Activated CD4-positive, alpha-beta T cell treated with anti-CD3 and anti-CD28 coated beads, Interleukin-2, amount 10 ng/mL, durations not matched to agents 7 days and 5 days (primary cell): ENCODE data around the gene CCDC142. TPM values are rescaled to one million over a fixed set of nuclear protein-coding genes. Genes with fewer than 3 reads are reported as not detected.

Experiments used
- CTCF ChIA-PET: fragments of 350-600 bp; sonication (Branson Sonifier 250); formaldehyde crosslinking; loops from one replicate; lab custom pipeline; 2021; ENCODE audit warnings: antibody characterized with exemption; lab: Charles Lee
- POLR2A ChIA-PET: fragments of 350-600 bp; sonication (Branson Sonifier 250); formaldehyde crosslinking; loops from one replicate; lab custom pipeline; 2021; ENCODE audit warnings: antibody characterized with exemption; lab: Charles Lee
- DNase-seq: peaks from one replicate; pipeline ENCODE4 v3.0.0-alpha.2; 2020
- H3K27ac Mint-ChIP-seq: one replicate; pipeline ENCODE4 v1.8.0; 2021; ENCODE audit warnings: mild to moderate bottlenecking, moderate library complexity, mixed read lengths
- H3K27me3 Mint-ChIP-seq: one replicate; pipeline ENCODE4 v1.8.0; 2021; ENCODE audit warnings: mixed read lengths
- H3K36me3 Mint-ChIP-seq: one replicate; pipeline ENCODE4 v1.8.0; 2021; ENCODE audit warnings: low read depth, mixed read lengths
- H3K4me1 Mint-ChIP-seq: one replicate; pipeline ENCODE4 v1.8.0; 2021; ENCODE audit warnings: mixed read lengths
- H3K4me3 Mint-ChIP-seq: one replicate; pipeline ENCODE4 v1.8.0; 2021; ENCODE audit warnings: mild to moderate bottlenecking, moderate library complexity, mixed read lengths
- H3K9me3 Mint-ChIP-seq: one replicate; pipeline ENCODE4 v1.8.0; 2021; ENCODE audit warnings: mixed read lengths
- total RNA-seq, 2 experiments: library from RNA; stranded (reverse); gene quantifications; one replicate each; pipeline ENCODE4 v1.2.3, GENCODE V29; 2021

Gene CCDC142
- total RNA-seq, 2 experiments from 2014 or later, result 26.8 to 27.1 TPM

DNA sequence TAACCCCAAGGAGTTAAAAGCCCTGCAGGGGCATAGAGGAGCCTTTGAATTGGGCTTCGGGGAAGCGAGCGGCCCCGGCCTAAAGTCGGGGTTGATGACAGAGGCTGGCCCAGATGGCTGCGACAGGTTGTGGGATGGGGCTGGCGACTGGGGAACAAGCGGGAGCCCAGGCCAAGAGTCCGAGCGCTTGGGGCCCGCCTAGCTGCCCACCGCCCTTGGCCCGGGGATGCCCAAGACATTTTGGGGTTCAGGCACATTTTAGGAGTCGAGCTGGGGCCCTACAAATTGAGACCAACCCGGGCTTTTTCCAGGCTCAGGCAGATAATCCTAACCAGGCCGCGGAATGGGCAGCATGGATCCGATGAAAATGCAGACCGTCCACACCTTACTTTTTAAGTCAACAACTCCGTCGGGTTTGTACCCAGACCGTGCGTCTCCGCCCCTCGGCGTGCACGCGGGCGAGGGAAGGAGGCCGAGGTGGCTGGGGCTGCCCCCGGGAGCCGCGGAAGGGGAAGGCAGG lies 41.6 kb downstream of the CCDC142 start:
- H3K27ac Mint-ChIP-seq, result no peak overlapping the region
- no peak overlapping the region for H3K4me3 Mint-ChIP-seq
- DNase-seq, result no peak
- H3K27me3 Mint-ChIP-seq, result peaks cover 46% of the 10 kb centered on the region
- POLR2A ChIA-PET, result interaction anchor here (0.5 kb wide), 1 partner anchor 43 kb away, joined by 4 read pairs; no protein-coding TSS in a partner anchor
- CTCF ChIA-PET, result interaction anchor here (1.0 to 2.9 kb wide), 5 partner anchors 9 to 146 kb away, joined by 3 to 10 read pairs (median 3); partner anchors contain the start of gene INO80B
- H3K4me1 Mint-ChIP-seq, result peaks cover 9% of the 10 kb centered on the region
- H3K36me3 Mint-ChIP-seq, result no peaks in the 10 kb centered on the region
- H3K9me3 Mint-ChIP-seq, result no peaks in the 10 kb centered on the region

DNA sequence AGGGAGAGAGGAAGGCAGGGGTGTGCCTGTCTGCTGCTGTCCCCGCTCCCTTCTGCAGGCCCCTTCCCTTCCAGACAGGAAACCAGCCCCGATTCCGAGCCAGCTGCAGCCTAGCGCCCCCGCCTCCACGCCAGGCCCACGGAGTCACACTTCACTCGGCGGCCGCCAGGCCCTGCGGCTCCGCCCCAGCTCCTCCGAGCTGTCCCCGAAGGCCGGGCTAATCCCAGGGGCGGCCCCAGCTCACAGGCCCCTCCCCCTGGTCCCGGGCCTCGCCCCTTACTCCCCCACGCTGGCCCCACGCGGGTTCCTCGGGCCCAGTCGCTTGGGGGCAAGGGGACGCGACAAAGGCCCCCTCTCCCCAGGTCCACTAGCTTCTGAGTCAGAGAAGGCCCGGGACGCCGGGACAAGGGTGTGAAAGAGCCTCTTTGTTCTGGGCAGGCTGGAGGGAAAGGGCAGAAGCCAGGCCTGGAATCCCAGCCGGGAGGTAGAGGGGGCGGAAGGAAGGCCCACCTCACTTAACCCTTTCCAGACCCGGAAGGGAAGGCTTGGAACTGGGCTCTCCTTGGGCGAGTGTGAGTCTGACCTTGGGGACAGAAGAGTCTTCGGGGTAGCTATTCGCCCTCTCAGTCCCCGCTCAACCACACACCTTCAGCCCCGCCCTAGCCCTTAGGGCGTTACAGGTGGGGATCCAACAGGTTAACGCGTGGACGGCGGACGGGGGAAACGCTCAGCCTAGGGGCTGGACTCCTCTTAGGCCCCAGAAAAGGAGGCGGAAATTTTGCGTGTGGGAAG lies 42.2 kb downstream of the CCDC142 start:
- H3K4me3 Mint-ChIP-seq, result peak overlapping the region; percentile 36
- CTCF ChIA-PET, result interaction anchor here (0.6 to 2.9 kb wide), 10 partner anchors 8 to 147 kb away, joined by 3 to 10 read pairs (median 3); partner anchors contain the start of genes C2orf81, INO80B and WDR54
- peaks cover 9% of the 10 kb centered on the region for H3K4me1 Mint-ChIP-seq
- H3K27me3 Mint-ChIP-seq, result peaks cover 46% of the 10 kb centered on the region
- no peaks in the 10 kb centered on the region for H3K9me3 Mint-ChIP-seq
- H3K27ac Mint-ChIP-seq, result no peak overlapping the region
- no peak for DNase-seq
- POLR2A ChIA-PET, result interaction anchor here (0.5 kb wide), 1 partner anchor 43 kb away, joined by 4 read pairs; no protein-coding TSS in a partner anchor
- no peaks in the 10 kb centered on the region for H3K36me3 Mint-ChIP-seq

DNA sequence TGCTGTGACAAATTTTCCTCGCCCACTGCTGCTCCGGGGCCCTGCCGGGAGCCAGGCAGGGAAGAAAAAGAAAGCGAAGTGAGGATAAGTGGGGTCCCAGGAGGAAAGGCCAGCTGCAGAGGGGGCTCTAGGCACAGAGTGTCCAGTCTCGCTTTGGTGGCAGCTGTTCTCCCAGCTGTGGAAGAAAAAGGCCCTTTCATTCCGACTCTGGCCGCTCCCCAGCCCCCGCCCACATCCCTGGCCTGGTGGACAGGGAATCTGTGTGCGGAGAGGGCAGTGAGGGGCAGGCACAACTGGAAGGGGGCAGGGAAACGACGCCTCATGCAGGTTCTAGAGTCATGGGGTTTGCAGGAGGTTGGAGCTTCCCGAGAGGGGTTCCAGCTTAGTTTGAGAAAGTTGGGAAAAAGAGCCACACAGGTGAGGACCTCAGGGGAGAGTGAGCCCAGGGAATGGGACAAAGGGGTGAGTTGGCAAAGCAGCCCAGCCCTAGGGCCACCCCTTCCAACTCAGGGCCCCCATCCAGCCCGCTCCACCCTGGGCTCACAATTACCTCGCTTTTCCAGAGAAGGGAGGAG lies 42.9 kb downstream of the CCDC142 start:
- Mint-ChIP-seq H3K4me3 (no peak overlapping the region), H3K36me3 (no peaks in the 10 kb centered on the region), H3K27ac (no peak overlapping the region), H3K27me3 (peaks cover 43% of the 10 kb centered on the region), H3K9me3 (no peaks in the 10 kb centered on the region), H3K4me1 (peaks cover 9% of the 10 kb centered on the region)
- CTCF ChIA-PET, result interaction anchor here (0.6 to 2.9 kb wide), 9 partner anchors 9 to 92 kb away, joined by 3 to 10 read pairs (median 4); partner anchors contain the start of genes C2orf81, INO80B and WDR54
- DNase-seq, result no peak
- POLR2A ChIA-PET, result no interaction called here

DNA sequence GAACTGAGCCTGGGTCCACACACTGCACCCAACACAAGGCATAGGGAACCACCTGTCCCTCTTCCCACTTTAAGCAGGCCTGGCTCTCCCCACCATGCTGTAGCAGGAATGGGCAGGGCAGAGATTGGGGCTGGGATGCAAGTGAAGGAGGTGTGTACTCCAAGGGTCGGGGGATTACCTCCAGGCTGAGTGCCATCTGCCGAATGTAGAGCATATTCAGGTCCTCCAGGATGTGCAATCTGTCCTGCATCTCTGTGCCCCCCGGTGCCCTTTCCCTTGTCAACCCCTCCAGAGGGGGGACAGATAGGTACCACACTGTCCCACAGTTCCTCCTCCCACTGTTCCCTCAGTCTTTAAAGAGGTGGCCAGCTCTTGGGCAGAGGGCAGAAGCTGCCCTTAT lies 43.4 kb downstream of the CCDC142 start:
- ChIA-PET CTCF (interaction anchor here (0.8 to 2.9 kb wide), 7 partner anchors 9 to 42 kb away, joined by 3 to 10 read pairs (median 5); partner anchors contain the start of genes C2orf81, INO80B and WDR54), POLR2A (no interaction called here)
- Mint-ChIP-seq H3K4me1 (peaks cover 9% of the 10 kb centered on the region), H3K27ac (no peak overlapping the region), H3K9me3 (no peaks in the 10 kb centered on the region), H3K4me3 (no peak overlapping the region), H3K27me3 (peaks cover 38% of the 10 kb centered on the region), H3K36me3 (no peaks in the 10 kb centered on the region)
- DNase-seq, result no peak

DNA sequence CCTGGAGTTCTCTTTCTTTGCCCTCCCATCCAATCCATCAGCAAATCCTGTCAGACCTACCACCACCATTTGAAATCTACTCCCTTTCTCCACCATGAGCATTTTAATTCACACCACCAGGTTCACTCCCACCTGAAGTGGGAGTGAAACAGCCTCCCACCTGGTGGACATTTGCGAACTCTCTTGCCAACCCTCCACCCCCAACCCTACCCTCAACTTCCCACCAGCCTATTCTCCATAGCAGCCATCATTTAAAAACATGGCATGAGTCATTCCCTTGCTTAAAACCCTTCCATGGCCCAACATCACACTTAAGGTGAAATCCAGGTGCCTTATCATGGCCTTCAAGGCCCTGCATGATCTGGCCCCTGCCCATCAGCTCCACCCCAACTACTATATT lies 44.5 kb downstream of the CCDC142 start:
- Mint-ChIP-seq H3K27me3 (peaks cover 33% of the 10 kb centered on the region), H3K36me3 (no peaks in the 10 kb centered on the region), H3K4me3 (no peak overlapping the region), H3K27ac (no peak overlapping the region), H3K9me3 (no peaks in the 10 kb centered on the region), H3K4me1 (peaks cover 9% of the 10 kb centered on the region)
- CTCF ChIA-PET, result interaction anchor here (0.5 to 2.9 kb wide), 2 partner anchors 12 to 16 kb away, joined by 3 to 10 read pairs; partner anchors contain the start of gene INO80B
- DNase-seq, result no peak
- POLR2A ChIA-PET, result no interaction called here

DNA sequence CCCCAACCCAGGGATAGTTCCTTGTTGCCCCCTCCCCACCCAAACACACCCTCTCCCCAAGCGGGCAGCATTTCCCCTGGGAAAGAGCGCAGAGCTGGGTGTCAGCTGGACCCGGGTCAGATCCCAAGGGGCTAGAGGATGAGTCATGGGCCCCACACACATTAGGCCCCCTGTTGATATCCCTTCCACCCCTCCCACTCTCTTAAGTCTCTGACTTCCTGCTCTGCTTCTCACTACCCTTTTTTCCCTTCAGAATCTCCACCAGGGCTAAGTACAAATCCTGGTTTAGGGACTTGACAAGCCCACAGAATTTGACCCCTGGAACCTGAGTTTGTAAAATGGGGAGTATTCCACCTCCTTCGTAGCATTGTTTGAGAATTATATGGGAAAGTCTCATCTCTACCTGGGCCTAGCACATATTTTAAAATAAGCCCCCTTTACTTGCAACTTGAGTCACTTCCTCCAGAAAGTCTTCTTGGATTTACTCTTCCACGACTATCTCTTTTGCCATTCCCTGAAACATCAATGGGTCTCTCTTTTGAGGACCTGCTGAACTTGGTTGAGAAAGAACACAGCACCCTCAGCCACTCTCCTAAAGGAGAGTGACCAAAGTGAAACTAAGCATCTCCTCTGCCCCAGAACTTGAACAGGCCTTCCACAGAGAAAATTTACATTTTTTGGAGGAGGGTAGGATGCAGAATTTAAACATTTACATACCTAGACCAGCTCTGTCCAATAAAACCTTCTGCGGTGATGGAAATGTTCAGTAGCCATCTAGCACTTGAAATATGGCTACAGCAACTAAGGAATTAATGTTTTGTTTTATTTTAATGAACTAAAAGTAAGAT lies 45.7 kb downstream of the CCDC142 start:
- Mint-ChIP-seq H3K4me1 (peaks cover 5% of the 10 kb centered on the region), H3K27ac (no peak overlapping the region), H3K9me3 (no peaks in the 10 kb centered on the region), H3K27me3 (peaks cover 24% of the 10 kb centered on the region), H3K36me3 (no peaks in the 10 kb centered on the region), H3K4me3 (no peak overlapping the region)
- POLR2A ChIA-PET, result no interaction called here
- DNase-seq, result no peak
- CTCF ChIA-PET, result no interaction called here

DNA sequence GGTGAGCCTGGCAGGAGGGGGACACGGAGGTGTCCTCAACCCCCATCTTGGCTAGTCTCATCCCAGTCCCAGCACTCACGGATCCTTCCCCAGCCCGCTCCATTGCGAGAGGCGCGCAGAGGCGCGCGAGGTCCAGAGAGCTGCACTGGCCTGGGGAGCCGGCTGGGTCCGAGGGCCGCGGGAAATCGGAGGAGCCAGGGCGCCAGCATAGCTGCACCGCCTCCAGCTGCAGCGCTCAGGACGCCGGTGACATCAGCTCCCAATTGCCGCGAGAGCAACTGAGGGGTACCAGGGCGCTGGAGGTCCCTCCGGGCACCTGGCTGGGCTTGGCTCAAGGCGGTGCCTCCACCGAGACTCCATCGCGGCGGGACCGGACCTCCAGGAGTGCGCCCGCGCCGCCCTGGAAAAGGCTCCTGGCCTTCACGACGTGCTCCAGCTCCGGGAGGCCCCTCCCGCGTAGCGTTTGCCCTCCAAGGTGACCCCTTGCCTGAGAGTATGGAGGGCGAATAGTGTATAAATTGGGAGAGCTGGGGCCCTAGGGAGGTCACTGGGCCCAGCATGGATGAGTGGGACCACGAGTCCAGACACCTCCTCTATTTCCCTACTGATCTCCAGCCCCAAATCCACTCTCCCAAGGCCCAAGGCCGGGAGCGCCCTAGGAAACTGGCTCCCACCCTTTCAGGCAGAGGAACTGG lies 46.5 kb downstream of the CCDC142 start:
- Mint-ChIP-seq H3K4me3 (no peak overlapping the region), H3K27ac (no peak overlapping the region), H3K36me3 (no peaks in the 10 kb centered on the region), H3K27me3 (peaks cover 24% of the 10 kb centered on the region), H3K9me3 (no peaks in the 10 kb centered on the region), H3K4me1 (peaks cover 5% of the 10 kb centered on the region)
- ChIA-PET POLR2A (no interaction called here), CTCF (no interaction called here)
- DNase-seq, result no peak

DNA sequence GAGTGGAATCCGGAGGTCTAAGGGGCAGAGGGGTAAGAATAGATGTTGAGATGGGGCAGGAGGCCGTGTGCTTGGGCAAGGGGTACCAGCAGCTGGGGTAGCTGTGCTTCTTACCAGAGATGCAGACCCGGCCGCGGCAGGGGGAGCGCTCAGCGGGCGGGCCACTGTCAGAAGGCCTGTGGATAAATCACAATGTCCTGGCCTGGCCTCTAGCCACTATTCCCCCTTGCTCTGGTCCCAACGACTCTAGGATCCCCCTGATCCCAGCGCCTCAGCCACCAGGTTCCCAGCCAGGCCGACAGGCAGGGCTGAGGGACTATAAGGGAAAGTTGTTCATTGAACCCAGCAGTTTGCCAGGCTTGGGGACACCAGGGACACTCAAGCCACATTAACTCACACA lies 52.3 kb downstream of the CCDC142 start:
- no peaks in the 10 kb centered on the region for H3K27me3 Mint-ChIP-seq
- ChIA-PET POLR2A (no interaction called here), CTCF (interaction anchor here (1.5 to 2.3 kb wide), 3 partner anchors 10 to 102 kb away, joined by 3 to 6 read pairs (median 5); no protein-coding TSS in a partner anchor)
- peaks cover 5% of the 10 kb centered on the region for H3K36me3 Mint-ChIP-seq
- no peaks in the 10 kb centered on the region for H3K4me1 Mint-ChIP-seq
- H3K9me3 Mint-ChIP-seq, result no peaks in the 10 kb centered on the region
- DNase-seq, result no peak
- H3K27ac Mint-ChIP-seq, result no peak overlapping the region
- no peak overlapping the region for H3K4me3 Mint-ChIP-seq

DNA sequence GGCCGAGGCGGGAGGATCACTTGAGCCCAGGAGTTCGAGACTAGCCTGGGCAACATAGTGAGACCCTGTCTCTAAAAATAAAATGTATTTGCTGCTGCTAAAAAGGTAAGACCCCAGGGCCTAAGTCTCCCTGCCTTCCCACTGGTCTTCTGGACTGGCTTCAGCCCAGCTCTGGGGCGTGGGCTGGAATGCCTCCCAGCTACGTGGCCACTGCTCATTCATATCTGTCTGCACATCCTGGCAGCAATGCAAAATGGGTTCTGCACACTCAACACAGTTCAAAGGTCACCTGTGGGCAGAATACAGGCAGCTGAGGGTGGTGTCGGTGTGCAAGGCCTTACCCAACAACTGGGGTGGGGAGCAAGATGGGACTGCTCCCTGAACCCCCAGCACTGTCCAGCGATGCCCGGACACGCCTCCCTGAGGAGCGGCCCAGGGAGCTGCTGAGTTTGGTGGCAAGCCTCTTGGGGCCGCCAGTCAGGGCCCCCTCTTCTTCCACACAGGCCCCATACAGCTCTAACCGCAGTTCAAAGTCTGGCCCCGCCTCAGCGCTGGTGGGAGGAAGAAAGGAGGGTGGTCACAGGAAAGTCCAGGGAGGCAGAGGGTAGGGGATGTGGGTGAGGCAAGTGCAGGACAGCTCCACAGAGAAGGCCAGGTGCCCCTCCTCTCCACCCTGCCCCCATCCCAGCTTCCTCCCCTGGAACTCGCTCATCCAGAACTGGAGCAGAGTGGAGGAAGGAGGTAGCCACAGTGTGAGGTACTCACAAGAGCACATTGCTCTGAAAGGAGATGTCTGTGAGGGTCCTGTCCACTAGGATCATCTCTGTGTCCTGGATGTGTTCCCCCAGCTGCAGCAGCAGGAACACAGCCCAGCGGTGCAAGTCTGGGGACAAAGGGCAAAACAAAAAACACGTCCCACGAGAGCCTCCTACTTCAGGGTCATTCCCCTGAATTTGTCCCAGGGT lies 53.0 kb downstream of the CCDC142 start:
- H3K4me3 Mint-ChIP-seq, result no peak overlapping the region
- no peaks in the 10 kb centered on the region for H3K27me3 Mint-ChIP-seq

DNA sequence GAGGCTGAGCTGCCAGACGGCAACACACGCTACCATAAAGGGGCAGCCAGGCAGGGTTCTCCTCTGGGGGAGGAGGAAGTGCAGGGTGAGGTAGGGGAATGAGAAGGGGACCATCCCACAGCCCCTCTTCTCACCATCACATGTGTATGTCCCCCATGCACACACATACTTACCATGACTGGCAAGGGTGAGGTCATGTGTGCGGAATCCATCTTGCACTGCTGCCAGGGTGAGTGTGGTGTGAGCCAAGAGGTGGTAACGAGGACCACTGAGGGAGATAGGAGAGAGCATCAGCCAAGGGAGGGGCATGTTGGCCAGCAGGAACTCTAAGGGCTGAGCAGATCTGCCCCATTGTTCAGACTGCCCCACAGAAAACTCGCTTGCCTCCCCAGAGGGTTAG lies 54.1 kb downstream of the CCDC142 start:
- POLR2A ChIA-PET, result interaction anchor here (0.6 kb wide), 1 partner anchor 95 kb away, joined by 3 read pairs; no protein-coding TSS in a partner anchor
- no peaks in the 10 kb centered on the region for H3K9me3 Mint-ChIP-seq

More for the DNA sequence above, 53.0 kb downstream of the CCDC142 start:
- no peak overlapping the region for H3K27ac Mint-ChIP-seq
- H3K9me3 Mint-ChIP-seq, result no peaks in the 10 kb centered on the region
- no peaks in the 10 kb centered on the region for H3K4me1 Mint-ChIP-seq
- peaks cover 12% of the 10 kb centered on the region for H3K36me3 Mint-ChIP-seq
- no peak for DNase-seq
- ChIA-PET CTCF (interaction anchor here (1.5 to 2.3 kb wide), 3 partner anchors 11 to 102 kb away, joined by 3 to 6 read pairs (median 5); no protein-coding TSS in a partner anchor), POLR2A (no interaction called here)

DNA sequence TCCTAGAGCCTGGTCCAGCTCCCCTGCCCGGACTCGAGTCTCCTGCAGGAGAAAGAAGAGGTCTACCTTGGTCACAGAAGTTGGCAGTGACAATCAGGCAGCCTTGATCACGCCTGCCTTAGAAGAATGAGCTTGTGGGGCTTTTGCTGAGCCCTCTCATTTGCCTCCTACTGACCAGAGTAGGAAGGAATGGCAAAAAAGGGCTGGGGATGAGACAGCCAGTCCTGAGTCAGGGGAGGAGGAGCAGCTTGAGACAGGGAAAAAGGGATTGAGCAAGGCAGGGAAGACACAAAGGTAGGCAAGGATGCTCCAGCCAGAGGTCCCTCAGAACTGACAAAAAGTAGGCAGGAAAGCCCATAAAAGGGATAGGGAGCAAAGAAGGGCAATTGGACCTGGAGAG lies 55.2 kb downstream of the CCDC142 start:
- POLR2A ChIA-PET, result no interaction called here
- peaks cover 22% of the 10 kb centered on the region for H3K36me3 Mint-ChIP-seq
- H3K27me3 Mint-ChIP-seq, result no peaks in the 10 kb centered on the region
- H3K27ac Mint-ChIP-seq, result no peak overlapping the region
- H3K9me3 Mint-ChIP-seq, result no peaks in the 10 kb centered on the region
- DNase-seq, result no peak
- H3K4me1 Mint-ChIP-seq, result peaks cover 14% of the 10 kb centered on the region
- H3K4me3 Mint-ChIP-seq, result no peak overlapping the region
- CTCF ChIA-PET, result interaction anchor here (1.2 to 1.5 kb wide), 2 partner anchors 13 to 33 kb away, joined by 3 to 5 read pairs; no protein-coding TSS in a partner anchor

More for the DNA sequence above, 54.1 kb downstream of the CCDC142 start:
- Mint-ChIP-seq H3K4me1 (peaks cover 2% of the 10 kb centered on the region), H3K4me3 (no peak overlapping the region), H3K36me3 (peaks cover 13% of the 10 kb centered on the region), H3K27ac (peak overlapping the region; percentile 11), H3K27me3 (no peaks in the 10 kb centered on the region)
- no peak for DNase-seq
- CTCF ChIA-PET, result no interaction called here
